Ishikawa (cell line): ENCODE results near the gene AATF.

Source experiments
- CEBPB ChIP-seq: IDR thresholded peaks from 2 replicates; pipeline ENCODE4 v1.6.1; 2012
- CREB1 ChIP-seq: IDR thresholded peaks from 2 replicates; pipeline ENCODE4 v1.6.1; 2012; ENCODE audit warnings: low read depth
- EGR1 ChIP-seq: IDR thresholded peaks from 2 replicates; pipeline ENCODE4 v1.6.1; 2012
- EP300 ChIP-seq: IDR thresholded peaks from 2 replicates; pipeline ENCODE4 v1.6.1; 2012; ENCODE audit warnings: borderline replicate concordance
- FOXM1 ChIP-seq: IDR thresholded peaks from 2 replicates; pipeline ENCODE4 v1.6.1; 2012; ENCODE audit warnings: low read depth, borderline replicate concordance
- MAX ChIP-seq: IDR thresholded peaks from 2 replicates; pipeline ENCODE4 v1.6.1; 2012
- NFIC ChIP-seq: IDR thresholded peaks from 2 replicates; pipeline ENCODE4 v1.6.1; 2012
- RAD21 ChIP-seq: IDR thresholded peaks from 2 replicates; pipeline ENCODE4 v1.6.1; 2012; ENCODE audit warnings: low read depth
- REST ChIP-seq: IDR thresholded peaks from 2 replicates; pipeline ENCODE4 v1.6.1; 2012; ENCODE audit warnings: low read depth, mild to moderate bottlenecking
- TAF1 ChIP-seq: IDR thresholded peaks from 2 replicates; pipeline ENCODE4 v1.6.1; 2012; ENCODE audit warnings: low read depth, mild to moderate bottlenecking
- TCF12 ChIP-seq: IDR thresholded peaks from 2 replicates; pipeline ENCODE4 v1.6.1; 2012; ENCODE audit warnings: low read depth
- TEAD4 ChIP-seq: IDR thresholded peaks from 2 replicates; pipeline ENCODE4 v1.6.1; 2012
- USF1 ChIP-seq: IDR thresholded peaks from 2 replicates; pipeline ENCODE4 v1.6.1; 2012
- YY1 ChIP-seq: IDR thresholded peaks from 2 replicates; pipeline ENCODE4 v1.6.1; 2012; ENCODE audit warnings: low read depth
- ZBTB7A ChIP-seq: IDR thresholded peaks from 2 replicates; pipeline ENCODE4 v1.6.1; 2012; ENCODE audit warnings: low read depth

Gene AATF

GRCh38 chr17:37019117-37019740 lies 70.5 kb downstream of the AATF start:
- TF ChIP-seq ZBTB7A (no peak), CREB1 (no peak), USF1 (no peak), TCF12 (no peak), NFIC (no peak), CEBPB (no peak), RAD21 (no peak), EGR1 (no peak), EP300 (no peak), YY1 (no peak), REST (no peak), TEAD4 (no peak), MAX (no peak), TAF1 (no peak), FOXM1 (no peak)

- TF ChIP-seq NFIC (no peak), REST (no peak), CREB1 (no peak), YY1 (no peak), TCF12 (no peak)
Observed at GRCh38 chr17:37019741-37020129, 71.0 kb downstream of the AATF start.

- TF ChIP-seq TCF12, result no peak
- TF ChIP-seq REST, result no peak
Observed at GRCh38 chr17:37024181-37024637, 75.5 kb downstream of the AATF start.

- TF ChIP-seq RAD21, result no peak
- no peak for TF ChIP-seq CEBPB
- no peak for TF ChIP-seq YY1
- TF ChIP-seq EGR1, result no peak
- no peak for TF ChIP-seq FOXM1
- TF ChIP-seq ZBTB7A, result no peak
- no peak for TF ChIP-seq TEAD4
- no peak for TF ChIP-seq TCF12
- TF ChIP-seq EP300, result no peak
- no peak for TF ChIP-seq CREB1
- TF ChIP-seq TAF1, result no peak
- TF ChIP-seq MAX, result no peak
- TF ChIP-seq USF1, result no peak
- TF ChIP-seq REST, result no peak
- TF ChIP-seq NFIC, result no peak
Observed at GRCh38 chr17:37025238-37025637, 76.5 kb downstream of the AATF start.
